HepG2 (cell line): ENCODE data around the gene LARP1. TPM values are rescaled to one million over a fixed set of nuclear protein-coding genes. Genes with fewer than 3 reads are reported as not detected.
A peak's percentile ranks its signal among the peaks of the same experiment; 100 is the strongest.

Experiments
- AHR ChIP-seq: IDR thresholded peaks from 2 replicates; pipeline ENCODE4 v1.6.1; 2018; ENCODE audit warnings: missing genetic modification reagents, missing compliant biosample characterization
- BORCS8-MEF2B ChIP-seq: sonication (generic); formaldehyde crosslinking; IDR thresholded peaks from 2 replicates; pipeline ENCODE4 v1.8.0; 2022; ENCODE audit warnings: mild to moderate bottlenecking, missing genetic modification reagents
- ELF4 ChIP-seq: sonication (generic); formaldehyde crosslinking; IDR thresholded peaks from 2 replicates; pipeline ENCODE4 v1.5.0; 2020; ENCODE audit warnings: missing genetic modification reagents, mild to moderate bottlenecking, moderate library complexity, borderline replicate concordance
- HNRNPK ChIP-seq: fragments of 200-400 bp; formaldehyde crosslinking; IDR thresholded peaks from 2 replicates; pipeline ENCODE4 v1.6.1; 2018; ENCODE audit warnings: low read length, low read depth, moderate library complexity, mild to moderate bottlenecking; ENCODE audit not compliant: poor library complexity, severe bottlenecking
- HOXA9 ChIP-seq: sonication (generic); formaldehyde crosslinking; IDR thresholded peaks from 2 replicates; pipeline ENCODE4 v1.8.1; 2022; ENCODE audit warnings: missing genetic modification reagents, mild to moderate bottlenecking, moderate library complexity, borderline replicate concordance
- KDM5A ChIP-seq: fragments of 200-600 bp; sonication (generic); IDR thresholded peaks from 2 replicates; pipeline ENCODE4 v1.7.0; 2018; ENCODE audit warnings: antibody characterized with exemption, mild to moderate bottlenecking, low read length, borderline replicate concordance
- SNRNP70 ChIP-seq: fragments of 200-400 bp; formaldehyde crosslinking; IDR thresholded peaks from 2 replicates; pipeline ENCODE4 v1.6.1; 2017; ENCODE audit warnings: mild to moderate bottlenecking, low read depth, low read length, moderate library complexity
- SRSF1 ChIP-seq: fragments of 200-400 bp; formaldehyde crosslinking; optimal IDR thresholded peaks from 2 replicates; pipeline ENCODE3; 2017; ENCODE audit warnings: mild to moderate bottlenecking, low read depth, low read length, moderate library complexity
- TCF7L2 ChIP-seq: IDR thresholded peaks from 2 replicates; pipeline ENCODE4 v1.6.1; 2011; ENCODE audit warnings: mild to moderate bottlenecking, low read depth, low read length, moderate library complexity
- ZNF180 ChIP-seq: sonication (generic); formaldehyde crosslinking; IDR thresholded peaks from 2 replicates; pipeline ENCODE4 v1.4.0; 2020; ENCODE audit warnings: low read depth, missing genetic modification reagents, borderline replicate concordance
- ZNF333 ChIP-seq: sonication (generic); formaldehyde crosslinking; IDR thresholded peaks from 2 replicates; pipeline ENCODE4 v1.4.0; 2020; ENCODE audit warnings: mild to moderate bottlenecking, missing genetic modification reagents, borderline replicate concordance
- ZNF569 ChIP-seq: sonication (generic); formaldehyde crosslinking; IDR thresholded peaks from 2 replicates; pipeline ENCODE4 v1.5.0; 2020; ENCODE audit warnings: mild to moderate bottlenecking, missing genetic modification reagents, moderate library complexity, borderline replicate concordance
- polyA plus RNA-seq, 8 experiments: library from polyadenylated mRNA; depleted of rRNA in 3 of 8; stranded (reverse) in 7 of 8; unstranded in 1 of 8; fragments of >200 nt; fragmentation: Illumina TruSeq in 4 of 8; extraction: Trizol in 4 of 8; gene quantifications; 2 replicates each; pipeline versions ENCODE4 v1.2.1 to v1.2.3, GENCODE V29; 2011 to 2016; ENCODE audit warnings: low read depth in 4 of 8, missing spikeins in 1 of 8, mixed read lengths in 1 of 8; ENCODE audit not compliant: insufficient read depth in 1 of 8
- total RNA-seq, 5 experiments: library from RNA; depleted of rRNA; stranded (reverse); fragments of >200 nt; fragmentation: Illumina TruSeq; extraction: Trizol; gene quantifications; 2 replicates each; pipeline ENCODE4 v1.2.3, GENCODE V29; 2016; ENCODE audit warnings: low read depth in 1 of 5
- TF ChIP-seq, protein P1 (sequence below): sonication (generic); formaldehyde crosslinking; IDR thresholded peaks from 2 replicates; pipeline ENCODE4 v1.9.0; 2021; ENCODE audit warnings: missing genetic modification reagents, mild to moderate bottlenecking, borderline replicate concordance
- TF ChIP-seq, protein P2 (sequence below): sonication (generic); formaldehyde crosslinking; IDR thresholded peaks from 2 replicates; pipeline ENCODE4 v1.5.1; 2020; ENCODE audit warnings: missing genetic modification reagents, mild to moderate bottlenecking, borderline replicate concordance
- TF ChIP-seq, protein P3 (sequence below): sonication (generic); formaldehyde crosslinking; IDR thresholded peaks from 2 replicates; pipeline ENCODE4 v1.4.0; 2020; ENCODE audit warnings: missing genetic modification reagents
- TF ChIP-seq, protein P4 (sequence below): sonication (generic); formaldehyde crosslinking; conservative IDR thresholded peaks from 2 replicates; pipeline ENCODE4 v1.4.0; 2020; ENCODE audit warnings: missing genetic modification reagents
- TF ChIP-seq, protein P5 (sequence below): sonication (generic); formaldehyde crosslinking; IDR thresholded peaks from 2 replicates; pipeline ENCODE4 v1.4.0; 2020; ENCODE audit warnings: mild to moderate bottlenecking, missing genetic modification reagents, borderline replicate concordance

The LARP1 gene
- total and polyA plus RNA-seq, 2 of the 13 experiments (the other 11 are each of a cell fraction or from before 2014, with no cell fraction given), result 45.2 to 61.4 TPM

DNA sequence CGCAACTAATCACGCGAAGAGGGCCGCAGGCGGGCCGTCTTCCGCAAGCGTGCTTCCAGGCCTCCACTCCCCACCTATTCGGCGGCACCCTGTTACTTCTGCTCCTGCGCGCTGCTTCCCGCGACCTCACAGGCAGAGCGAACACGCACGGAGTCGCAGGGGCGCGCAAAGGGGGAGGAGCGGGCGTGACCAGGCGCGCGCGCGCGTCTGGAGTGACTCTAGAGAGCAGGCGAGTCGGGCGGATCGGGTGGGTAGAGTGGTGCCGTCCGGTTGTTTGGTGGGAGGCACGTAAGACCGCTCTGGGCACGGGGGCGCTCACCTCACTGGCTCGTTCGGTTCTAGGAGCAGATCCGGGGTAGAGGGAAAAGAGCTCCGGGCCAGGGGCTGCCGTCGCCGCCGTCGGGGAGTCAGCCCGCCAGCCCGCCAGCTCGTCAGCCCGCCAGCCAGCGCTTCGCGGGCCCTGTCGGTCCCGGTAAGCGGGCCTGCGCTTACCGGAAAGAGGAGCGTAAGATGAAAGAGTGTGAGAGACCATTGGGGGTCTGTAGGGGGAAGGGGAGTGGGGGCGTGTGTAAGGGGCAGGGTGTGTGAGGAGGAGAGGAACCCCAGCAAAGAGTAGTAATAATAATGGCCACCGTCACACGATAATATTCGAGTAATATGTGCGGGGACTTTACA is 103.3 kb downstream of the LARP1 start, which contains the start of gene CNOT8 (continued):
- TF ChIP-seq, protein P1, sequence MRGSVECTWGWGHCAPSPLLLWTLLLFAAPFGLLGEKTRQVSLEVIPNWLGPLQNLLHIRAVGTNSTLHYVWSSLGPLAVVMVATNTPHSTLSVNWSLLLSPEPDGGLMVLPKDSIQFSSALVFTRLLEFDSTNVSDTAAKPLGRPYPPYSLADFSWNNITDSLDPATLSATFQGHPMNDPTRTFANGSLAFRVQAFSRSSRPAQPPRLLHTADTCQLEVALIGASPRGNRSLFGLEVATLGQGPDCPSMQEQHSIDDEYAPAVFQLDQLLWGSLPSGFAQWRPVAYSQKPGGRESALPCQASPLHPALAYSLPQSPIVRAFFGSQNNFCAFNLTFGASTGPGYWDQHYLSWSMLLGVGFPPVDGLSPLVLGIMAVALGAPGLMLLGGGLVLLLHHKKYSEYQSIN (CRISPR knock-in tag), result no peak
- TF ChIP-seq SNRNP70, result no peak
- TF ChIP-seq SRSF1, result peak; percentile 61
- TF ChIP-seq ELF4 (CRISPR knock-in tag), result no peak; the same call in 1 of the 2 replicates
- TF ChIP-seq ZNF569 (CRISPR knock-in tag), result no peak
- TF ChIP-seq BORCS8-MEF2B (CRISPR knock-in tag), result 0 out of 2 replicates have a peak, but pooled peaks have one; percentile 64
- TF ChIP-seq TCF7L2, result no peak
- TF ChIP-seq, protein P2, sequence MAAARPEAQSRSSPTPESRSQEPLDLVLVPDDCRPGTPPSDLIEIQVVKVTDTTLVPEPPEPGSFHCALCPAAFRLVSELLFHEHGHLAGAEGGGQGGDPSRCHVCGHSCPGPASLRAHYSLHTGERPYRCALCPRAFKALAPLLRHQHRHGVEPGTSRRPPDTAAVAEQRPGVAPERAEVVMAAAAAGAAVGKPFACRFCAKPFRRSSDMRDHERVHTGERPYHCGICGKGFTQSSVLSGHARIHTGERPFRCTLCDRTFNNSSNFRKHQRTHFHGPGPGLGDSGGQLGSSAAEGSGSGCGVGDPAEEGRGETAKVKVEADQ (CRISPR knock-in tag), result no peak
- no peak for TF ChIP-seq ZNF180 (CRISPR knock-in tag)
- TF ChIP-seq, protein P3, sequence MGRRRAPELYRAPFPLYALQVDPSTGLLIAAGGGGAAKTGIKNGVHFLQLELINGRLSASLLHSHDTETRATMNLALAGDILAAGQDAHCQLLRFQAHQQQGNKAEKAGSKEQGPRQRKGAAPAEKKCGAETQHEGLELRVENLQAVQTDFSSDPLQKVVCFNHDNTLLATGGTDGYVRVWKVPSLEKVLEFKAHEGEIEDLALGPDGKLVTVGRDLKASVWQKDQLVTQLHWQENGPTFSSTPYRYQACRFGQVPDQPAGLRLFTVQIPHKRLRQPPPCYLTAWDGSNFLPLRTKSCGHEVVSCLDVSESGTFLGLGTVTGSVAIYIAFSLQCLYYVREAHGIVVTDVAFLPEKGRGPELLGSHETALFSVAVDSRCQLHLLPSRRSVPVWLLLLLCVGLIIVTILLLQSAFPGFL, result no peak
- TF ChIP-seq, protein P4, sequence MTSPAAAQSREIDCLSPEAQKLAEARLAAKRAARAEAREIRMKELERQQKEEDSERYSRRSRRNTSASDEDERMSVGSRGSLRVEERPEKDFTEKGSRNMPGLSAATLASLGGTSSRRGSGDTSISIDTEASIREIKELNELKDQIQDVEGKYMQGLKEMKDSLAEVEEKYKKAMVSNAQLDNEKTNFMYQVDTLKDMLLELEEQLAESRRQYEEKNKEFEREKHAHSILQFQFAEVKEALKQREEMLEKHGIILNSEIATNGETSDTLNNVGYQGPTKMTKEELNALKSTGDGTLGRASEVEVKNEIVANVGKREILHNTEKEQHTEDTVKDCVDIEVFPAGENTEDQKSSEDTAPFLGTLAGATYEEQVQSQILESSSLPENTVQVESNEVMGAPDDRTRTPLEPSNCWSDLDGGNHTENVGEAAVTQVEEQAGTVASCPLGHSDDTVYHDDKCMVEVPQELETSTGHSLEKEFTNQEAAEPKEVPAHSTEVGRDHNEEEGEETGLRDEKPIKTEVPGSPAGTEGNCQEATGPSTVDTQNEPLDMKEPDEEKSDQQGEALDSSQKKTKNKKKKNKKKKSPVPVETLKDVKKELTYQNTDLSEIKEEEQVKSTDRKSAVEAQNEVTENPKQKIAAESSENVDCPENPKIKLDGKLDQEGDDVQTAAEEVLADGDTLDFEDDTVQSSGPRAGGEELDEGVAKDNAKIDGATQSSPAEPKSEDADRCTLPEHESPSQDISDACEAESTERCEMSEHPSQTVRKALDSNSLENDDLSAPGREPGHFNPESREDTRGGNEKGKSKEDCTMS, result no peak
- TF ChIP-seq ZNF333 (CRISPR knock-in tag), result no peak
- TF ChIP-seq KDM5A, result peak; percentile 85
- TF ChIP-seq HNRNPK, result peak; percentile 83
- no peak for TF ChIP-seq HOXA9
- TF ChIP-seq, protein P5, sequence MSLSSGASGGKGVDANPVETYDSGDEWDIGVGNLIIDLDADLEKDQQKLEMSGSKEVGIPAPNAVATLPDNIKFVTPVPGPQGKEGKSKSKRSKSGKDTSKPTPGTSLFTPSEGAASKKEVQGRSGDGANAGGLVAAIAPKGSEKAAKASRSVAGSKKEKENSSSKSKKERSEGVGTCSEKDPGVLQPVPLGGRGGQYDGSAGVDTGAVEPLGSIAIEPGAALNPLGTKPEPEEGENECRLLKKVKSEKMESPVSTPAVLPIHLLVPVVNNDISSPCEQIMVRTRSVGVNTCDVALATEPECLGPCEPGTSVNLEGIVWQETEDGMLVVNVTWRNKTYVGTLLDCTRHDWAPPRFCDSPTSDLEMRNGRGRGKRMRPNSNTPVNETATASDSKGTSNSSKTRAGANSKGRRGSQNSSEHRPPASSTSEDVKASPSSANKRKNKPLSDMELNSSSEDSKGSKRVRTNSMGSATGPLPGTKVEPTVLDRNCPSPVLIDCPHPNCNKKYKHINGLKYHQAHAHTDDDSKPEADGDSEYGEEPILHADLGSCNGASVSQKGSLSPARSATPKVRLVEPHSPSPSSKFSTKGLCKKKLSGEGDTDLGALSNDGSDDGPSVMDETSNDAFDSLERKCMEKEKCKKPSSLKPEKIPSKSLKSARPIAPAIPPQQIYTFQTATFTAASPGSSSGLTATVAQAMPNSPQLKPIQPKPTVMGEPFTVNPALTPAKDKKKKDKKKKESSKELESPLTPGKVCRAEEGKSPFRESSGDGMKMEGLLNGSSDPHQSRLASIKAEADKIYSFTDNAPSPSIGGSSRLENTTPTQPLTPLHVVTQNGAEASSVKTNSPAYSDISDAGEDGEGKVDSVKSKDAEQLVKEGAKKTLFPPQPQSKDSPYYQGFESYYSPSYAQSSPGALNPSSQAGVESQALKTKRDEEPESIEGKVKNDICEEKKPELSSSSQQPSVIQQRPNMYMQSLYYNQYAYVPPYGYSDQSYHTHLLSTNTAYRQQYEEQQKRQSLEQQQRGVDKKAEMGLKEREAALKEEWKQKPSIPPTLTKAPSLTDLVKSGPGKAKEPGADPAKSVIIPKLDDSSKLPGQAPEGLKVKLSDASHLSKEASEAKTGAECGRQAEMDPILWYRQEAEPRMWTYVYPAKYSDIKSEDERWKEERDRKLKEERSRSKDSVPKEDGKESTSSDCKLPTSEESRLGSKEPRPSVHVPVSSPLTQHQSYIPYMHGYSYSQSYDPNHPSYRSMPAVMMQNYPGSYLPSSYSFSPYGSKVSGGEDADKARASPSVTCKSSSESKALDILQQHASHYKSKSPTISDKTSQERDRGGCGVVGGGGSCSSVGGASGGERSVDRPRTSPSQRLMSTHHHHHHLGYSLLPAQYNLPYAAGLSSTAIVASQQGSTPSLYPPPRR, result peak; percentile 11; the same call in 1 of the 2 replicates
- no peak; the same call in 1 of the 2 replicates for TF ChIP-seq AHR
